Left lung (tissue), 10 donors: ENCODE measurements around the gene ASB6. TPM values are rescaled to one million over a fixed set of nuclear protein-coding genes. Genes with fewer than 3 reads are reported as not detected.
A peak's percentile ranks its signal among the peaks of the same experiment; 100 is the strongest.

Experiments
- ATAC-seq: fragments of 200-7000 bp; cut with Tn5 transposase; one replicate; pipeline ENCODE4 v1.9.1; 2020; ENCODE audit warnings: moderate library complexity
- DNase-seq, 4 donors: peaks; one replicate each; pipeline ENCODE4 v3.0.0-alpha.2; 2013 to 2020
- H3K27ac ChIP-seq, 2 donors: fragments of 200-600 bp; sonication (generic) in 1 of 2; one replicate each; pipeline versions ENCODE4 v1.5.0 to v1.8.0; 2020 to 2021
- H3K27me3 ChIP-seq, 2 donors: fragments of 200-600 bp; sonication (generic) in 1 of 2; one replicate each; pipeline versions ENCODE4 v1.5.0 to v1.8.0; 2020 to 2021
- H3K36me3 ChIP-seq, 2 donors: fragments of 200-600 bp; sonication (generic) in 1 of 2; one replicate each; pipeline versions ENCODE4 v1.5.0 to v1.8.0; 2020 to 2021
- H3K4me1 ChIP-seq, 2 donors: fragments of 200-600 bp; one replicate each; pipeline ENCODE4 v1.8.0; 2021
- H3K4me3 ChIP-seq, 2 donors: fragments of 200-600 bp; sonication (generic) in 1 of 2; one replicate each; pipeline versions ENCODE4 v1.5.0 to v1.8.0; 2020 to 2021; ENCODE audit warnings: mild to moderate bottlenecking in 1 of 2
- H3K9me3 ChIP-seq, 2 donors: fragments of 200-600 bp; sonication (generic) in 1 of 2; one replicate each; pipeline versions ENCODE4 v1.5.0 to v1.8.0; 2020 to 2021
- intact Hi-C, 2 donors: fragments of 100-400 bp; cut with DNase I; formaldehyde crosslinking; loops; one replicate each; pipeline versions ENCODE4 v1.11.2 to v1.14.2; 2022
- polyA plus RNA-seq, 6 donors: library from polyadenylated mRNA; unstranded; fragments of 120-200 nt; gene quantifications; one replicate each; pipeline ENCODE4 v1.2.1, GENCODE V29; 2013; ENCODE audit not compliant: insufficient read length in 6 of 6
- total RNA-seq, 2 donors: library from RNA; stranded (reverse); fragmentation: NEBNext Ultra II Directional; extraction: Animal tissue kit (Norgen Biotek cat#: 25700); gene quantifications; one replicate each; pipeline ENCODE4 v1.2.1, GENCODE V29; 2021
- TF ChIP-seq, protein P1 (sequence below), 2 donors: fragments of 200-600 bp; sonication (generic) in 1 of 2; IDR thresholded peaks; one replicate each; pipeline versions ENCODE4 v1.5.0 to v1.8.0; 2021; ENCODE audit warnings: antibody characterized with exemption in 2 of 2
- donor health status: DM: no; HTN: yes; CAD: no.
- donor health status: DM: no; HTN: no; CAD: no.

Gene ASB6
- total and polyA plus RNA-seq, 8 donors: 14.0 to 18.0 (median 15.7) TPM

DNA sequence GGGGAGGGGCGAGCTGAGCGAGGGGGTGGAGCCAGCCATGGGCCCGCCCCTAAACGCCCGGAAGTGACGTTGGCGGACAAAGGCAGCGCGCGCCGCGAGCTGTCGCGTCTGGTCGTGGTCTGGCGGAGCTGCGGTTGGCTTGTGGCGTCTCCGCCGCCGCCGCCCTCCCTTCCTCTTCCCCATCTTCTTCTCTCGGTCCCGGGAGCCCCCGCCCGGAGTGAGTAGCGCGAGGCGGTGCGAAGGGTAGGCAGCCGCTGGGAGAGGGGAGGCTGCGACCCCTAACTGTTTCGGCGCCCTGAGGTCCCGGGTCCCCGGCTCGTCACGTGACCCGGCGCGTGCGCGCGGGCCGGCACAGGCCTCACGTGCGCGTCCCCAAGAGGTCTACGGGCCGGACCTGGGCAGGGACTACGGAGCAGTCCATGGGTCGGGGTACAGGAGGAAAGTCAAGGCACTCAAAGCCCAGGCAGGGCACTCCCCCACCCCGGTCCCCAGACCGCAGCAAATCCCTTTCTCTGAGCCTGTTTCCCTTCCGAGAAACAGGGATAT, 15.8 kb downstream of the ASB6 start, which contains the start of gene NTMT1:
Gene NTMT1, plus strand, starts transcription at position 85 of the 546 bp plus-strand sequence. CDS start 6,541 bp downstream, outside the sequence.
- ATAC-seq (peak; percentile 95), DNase-seq (peak; percentile 80 to 96 (median 91))
- Histone ChIP-seq H3K9me3 (no peaks in the 10 kb centered on the region), H3K36me3 (peaks cover 0 to 4% of the 10 kb centered on the region in 2 donors), H3K4me3 (peak within 1 kb of the TSS; percentile 54 to 89), H3K27ac (peak within 1 kb of the TSS; percentile 84 to 92), H3K4me1 (peaks cover 22 to 69% of the 10 kb centered on the region in 2 donors), H3K27me3 (peaks cover 0 to 9% of the 10 kb centered on the region in 2 donors)
- TF ChIP-seq, protein P1, sequence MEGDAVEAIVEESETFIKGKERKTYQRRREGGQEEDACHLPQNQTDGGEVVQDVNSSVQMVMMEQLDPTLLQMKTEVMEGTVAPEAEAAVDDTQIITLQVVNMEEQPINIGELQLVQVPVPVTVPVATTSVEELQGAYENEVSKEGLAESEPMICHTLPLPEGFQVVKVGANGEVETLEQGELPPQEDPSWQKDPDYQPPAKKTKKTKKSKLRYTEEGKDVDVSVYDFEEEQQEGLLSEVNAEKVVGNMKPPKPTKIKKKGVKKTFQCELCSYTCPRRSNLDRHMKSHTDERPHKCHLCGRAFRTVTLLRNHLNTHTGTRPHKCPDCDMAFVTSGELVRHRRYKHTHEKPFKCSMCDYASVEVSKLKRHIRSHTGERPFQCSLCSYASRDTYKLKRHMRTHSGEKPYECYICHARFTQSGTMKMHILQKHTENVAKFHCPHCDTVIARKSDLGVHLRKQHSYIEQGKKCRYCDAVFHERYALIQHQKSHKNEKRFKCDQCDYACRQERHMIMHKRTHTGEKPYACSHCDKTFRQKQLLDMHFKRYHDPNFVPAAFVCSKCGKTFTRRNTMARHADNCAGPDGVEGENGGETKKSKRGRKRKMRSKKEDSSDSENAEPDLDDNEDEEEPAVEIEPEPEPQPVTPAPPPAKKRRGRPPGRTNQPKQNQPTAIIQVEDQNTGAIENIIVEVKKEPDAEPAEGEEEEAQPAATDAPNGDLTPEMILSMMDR (IDR thresholded peaks at IDR 0.05): no peak
- intact Hi-C loops: no loop called here

DNA sequence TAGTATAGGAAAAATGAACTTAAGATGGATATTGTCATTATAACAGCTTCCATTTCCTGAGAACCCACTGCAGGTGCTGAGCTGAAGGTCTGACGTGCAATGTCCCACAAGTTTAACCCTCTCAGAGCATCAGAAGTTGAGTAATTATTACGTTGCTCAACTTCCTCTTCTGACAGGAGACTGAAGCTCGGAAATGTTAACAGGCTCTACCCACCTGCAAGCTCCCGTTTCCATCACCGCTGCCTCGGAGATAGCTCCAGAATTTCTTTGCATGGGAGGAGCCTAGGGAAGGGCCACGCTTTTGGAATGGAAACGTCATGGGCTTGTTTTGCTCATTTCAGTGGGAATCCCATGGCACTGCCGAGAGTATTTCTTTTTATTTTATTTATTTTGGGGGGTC, 17.0 kb downstream of the ASB6 start:
- Histone ChIP-seq H3K9me3 (no peaks in the 10 kb centered on the region), H3K4me1 (peaks cover 27 to 70% of the 10 kb centered on the region in 2 donors), H3K27ac (peak overlapping the region; percentile 84 to 92), H3K27me3 (peaks cover 0 to 21% of the 10 kb centered on the region in 2 donors), H3K36me3 (peaks cover 0 to 4% of the 10 kb centered on the region in 2 donors), H3K4me3 (peak overlapping the region in 1 of 2 donors; percentile 89)
- intact Hi-C loops: no loop called here
- DNase-seq (no peak), ATAC-seq (peak; percentile 9)
- TF ChIP-seq, protein P1 (IDR thresholded peaks at IDR 0.05): no peak

DNA sequence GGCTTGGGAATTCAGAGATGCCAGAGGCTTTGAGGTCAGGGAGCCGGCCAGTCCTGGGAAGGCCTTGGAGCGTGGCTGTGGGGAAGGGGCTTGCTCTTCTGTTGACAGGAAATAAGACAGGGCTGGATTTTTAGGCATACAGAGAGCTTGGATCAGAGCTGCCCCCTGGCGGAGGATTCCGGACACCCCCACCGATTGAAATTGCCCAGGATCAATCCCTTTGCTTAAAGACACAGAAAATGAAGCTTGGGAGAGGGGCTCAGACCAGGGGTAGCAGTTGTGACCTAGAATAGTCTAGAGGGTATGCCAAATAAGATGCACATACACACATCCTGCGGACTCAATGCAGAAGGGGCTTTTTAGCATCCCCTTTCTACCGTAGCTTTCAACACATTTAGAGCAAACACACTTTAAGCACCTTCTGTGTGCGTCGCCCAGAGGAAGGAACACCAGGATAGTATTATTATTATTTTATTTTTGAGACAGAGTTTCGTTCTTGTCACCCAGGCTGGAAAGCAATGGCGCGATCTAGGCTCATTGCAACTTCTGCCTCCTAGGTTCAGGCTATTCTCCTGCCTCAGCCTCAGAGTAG, 17.7 kb downstream of the ASB6 start:
- no peaks in the 10 kb centered on the region for H3K9me3 ChIP-seq
- H3K36me3 ChIP-seq: peaks cover 0 to 4% of the 10 kb centered on the region in 2 donors
- peak overlapping the region in 1 of 2 donors; percentile 92 for H3K27ac ChIP-seq
- ATAC-seq (peak; percentile 15), DNase-seq (no peak)
- peaks cover 0 to 28% of the 10 kb centered on the region in 2 donors for H3K27me3 ChIP-seq
- peaks cover 33 to 68% of the 10 kb centered on the region in 2 donors for H3K4me1 ChIP-seq
- H3K4me3 ChIP-seq: no peak overlapping the region
- intact Hi-C loops: no loop called here
- TF ChIP-seq, protein P1 (IDR thresholded peaks at IDR 0.05): peak; percentile 69 to 71

DNA sequence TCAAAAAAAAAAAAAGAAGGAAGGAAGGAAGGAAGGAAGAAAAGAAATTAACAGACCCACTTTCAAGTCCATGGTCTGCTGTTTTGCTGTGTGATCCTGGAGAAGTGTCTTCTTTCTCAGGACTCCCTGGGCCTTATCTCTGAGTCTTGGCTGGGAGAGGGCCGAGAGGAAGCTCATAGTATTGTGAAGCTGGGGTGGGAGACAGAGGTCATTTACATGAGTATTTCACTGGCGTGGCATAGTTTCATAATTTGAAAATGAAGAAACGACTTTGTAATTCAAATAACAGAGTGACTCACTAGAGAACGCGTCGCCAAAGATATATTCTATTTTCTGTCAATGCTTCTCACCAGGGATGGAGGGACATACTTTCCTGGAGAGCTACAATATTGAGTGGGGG, 18.6 kb downstream of the ASB6 start:
- Histone ChIP-seq H3K27ac (no peak overlapping the region), H3K27me3 (peaks cover 0 to 36% of the 10 kb centered on the region in 2 donors), H3K4me1 (peaks cover 33 to 59% of the 10 kb centered on the region in 2 donors), H3K4me3 (no peak overlapping the region), H3K36me3 (peaks cover 0 to under 1% of the 10 kb centered on the region in 2 donors), H3K9me3 (no peaks in the 10 kb centered on the region)
- intact Hi-C loops: no loop called here
- ATAC-seq: no peak
- no peak for DNase-seq
- TF ChIP-seq, protein P1 (IDR thresholded peaks at IDR 0.05): no peak

DNA sequence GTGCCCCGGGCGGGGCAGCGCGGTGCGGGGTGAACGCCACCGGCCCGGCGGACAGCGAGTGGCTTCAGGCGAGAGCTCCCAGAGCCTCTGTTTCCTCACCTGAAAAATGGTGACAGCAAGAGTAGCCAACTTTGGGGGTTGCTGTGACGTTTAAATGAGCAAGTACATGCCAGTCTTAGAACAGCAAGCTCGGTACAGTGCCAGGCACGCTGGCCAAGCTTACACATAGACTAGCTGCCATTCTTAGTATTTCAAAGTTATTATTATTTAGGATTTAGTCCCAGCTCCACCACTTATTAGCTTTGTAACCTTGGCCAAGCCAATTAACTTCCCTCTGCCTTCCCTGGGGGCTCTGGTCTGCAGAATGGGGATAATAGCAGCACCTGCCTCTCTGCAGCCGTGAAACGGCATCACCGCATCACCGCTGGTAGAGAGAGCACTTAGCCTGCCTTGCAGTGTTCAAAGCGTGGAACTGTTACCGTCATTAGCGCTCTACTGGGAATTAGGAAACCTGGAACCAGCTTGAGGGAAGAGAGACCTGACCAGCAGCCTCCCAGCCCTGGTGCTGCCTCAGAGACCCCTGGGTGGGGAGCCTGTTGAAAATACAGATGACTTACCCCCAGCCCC, 21.2 kb downstream of the ASB6 start, which contains the start of gene C9orf50:
Gene C9orf50, minus strand, starts transcription at position 433 of the 627 bp plus-strand sequence. CDS start 527 bp downstream, outside the sequence.
- H3K9me3 ChIP-seq: no peaks in the 10 kb centered on the region
- DNase-seq (no peak), ATAC-seq (no peak)
- peaks cover 0 to 36% of the 10 kb centered on the region in 2 donors for H3K27me3 ChIP-seq
- TF ChIP-seq, protein P1 (IDR thresholded peaks at IDR 0.05): no peak
- peak within 1 kb of the TSS in 1 of 2 donors; percentile 13 for H3K27ac ChIP-seq
- H3K36me3 ChIP-seq: no peaks in the 10 kb centered on the region
- intact Hi-C loops: no loop called here
- peak within 1 kb of the TSS; percentile 34 to 39 for H3K4me3 ChIP-seq
- H3K4me1 ChIP-seq: peaks cover 18 to 42% of the 10 kb centered on the region in 2 donors
